NB4 (cell line): ENCODE results near the gene DPP8.
"Not testable (repeated sequence)": the region's sequence is repeated elsewhere in the genome, so short reads cannot be mapped to it uniquely, and the experiment has no call there.

Experiments used
- DNase-seq: peaks from one replicate; pipeline ENCODE4 v3.0.0; 2010; ENCODE audit warnings: low read depth
- H3K4me3 ChIP-seq: one replicate; pipeline ENCODE4 v1.5.1; 2011; ENCODE audit warnings: mild to moderate bottlenecking, low read depth, low read length, moderate library complexity
- CTCF ChIP-seq: IDR thresholded peaks from one replicate; pipeline ENCODE4 v1.5.1; 2012; ENCODE audit warnings: low read depth, low read length
- MYC ChIP-seq: IDR thresholded peaks from 2 replicates; pipeline ENCODE4 v1.6.1; 2011; ENCODE audit warnings: low read depth, low read length
- POLR2A ChIP-seq: IDR thresholded peaks from 2 replicates; pipeline ENCODE4 v1.6.1; 2011; ENCODE audit warnings: mild to moderate bottlenecking; ENCODE audit not compliant: insufficient read length; ENCODE audit errors: extremely low read depth
- TF ChIP-seq, protein P1 (sequence below): IDR thresholded peaks from 2 replicates; pipeline ENCODE4 v1.6.1; 2011; ENCODE audit warnings: low read depth, low read length

DPP8 gene

GRCh38 chr15:65556622-65557021 is 39.1 kb upstream of the DPP8 start:
- no peak for DNase-seq
- TF ChIP-seq, protein P1, sequence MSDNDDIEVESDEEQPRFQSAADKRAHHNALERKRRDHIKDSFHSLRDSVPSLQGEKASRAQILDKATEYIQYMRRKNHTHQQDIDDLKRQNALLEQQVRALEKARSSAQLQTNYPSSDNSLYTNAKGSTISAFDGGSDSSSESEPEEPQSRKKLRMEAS = no peak
- TF ChIP-seq MYC (no peak), CTCF (no peak), POLR2A (no peak)
- no peak overlapping the region for H3K4me3 ChIP-seq

- DNase-seq = no peak
- no peak for TF ChIP-seq CTCF
- TF ChIP-seq, protein P1 = no peak
- TF ChIP-seq MYC = no peak
- TF ChIP-seq POLR2A = no peak
- no peak overlapping the region for H3K4me3 ChIP-seq
Measured at GRCh38 chr15:65553691-65554090, 36.2 kb upstream of the DPP8 start.

DNA sequence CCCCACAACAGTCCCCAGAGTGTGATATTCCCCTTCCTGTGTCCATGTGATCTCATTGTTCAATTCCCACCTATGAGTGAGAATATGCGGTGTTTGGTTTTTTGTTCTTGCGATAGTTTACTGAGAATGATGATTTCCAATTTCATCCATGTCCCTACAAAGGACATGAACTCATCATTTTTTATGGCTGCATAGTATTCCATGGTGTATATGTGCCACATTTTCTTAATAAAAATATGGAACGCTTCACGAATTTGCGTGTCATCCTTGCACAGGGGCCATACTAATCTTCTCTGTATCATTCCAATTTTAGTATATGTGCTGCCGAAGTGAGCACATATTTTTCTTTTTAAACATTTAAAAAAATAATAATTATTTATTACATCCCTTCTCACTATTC is 35.4 kb upstream of the DPP8 start:
- not testable (repeated sequence) for DNase-seq, H3K4me3 ChIP-seq

DNA sequence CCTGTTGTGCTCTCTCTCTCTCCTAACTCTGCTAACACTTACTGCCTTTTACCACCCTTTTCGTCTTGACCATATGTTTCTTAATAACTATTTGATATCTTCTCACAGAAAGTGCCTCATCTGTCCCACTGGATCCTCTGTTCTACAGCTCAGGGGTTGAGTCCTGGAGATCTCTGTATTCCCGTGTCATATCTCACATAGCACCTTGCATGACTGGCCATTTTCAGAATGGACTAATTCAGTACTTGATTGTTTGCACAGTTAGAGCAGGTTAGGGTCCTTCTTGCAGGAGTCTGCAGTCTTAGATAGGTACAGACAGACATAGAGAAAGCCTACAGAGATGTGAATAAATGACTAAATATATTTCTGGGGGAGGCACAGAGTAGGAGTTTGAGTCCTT is 33.7 kb upstream of the DPP8 start:
- no peak for DNase-seq
- TF ChIP-seq, protein P1 = no peak
- TF ChIP-seq MYC = no peak
- no peak for TF ChIP-seq POLR2A
- no peak for TF ChIP-seq CTCF
- H3K4me3 ChIP-seq = no peak overlapping the region

- no peak for DNase-seq
- no peak for TF ChIP-seq POLR2A
- TF ChIP-seq CTCF = no peak
- TF ChIP-seq, protein P1 = no peak
- TF ChIP-seq MYC = no peak
- H3K4me3 ChIP-seq = no peak overlapping the region
Measured at GRCh38 chr15:65550681-65551098, 33.2 kb upstream of the DPP8 start.

GRCh38 chr15:65549288-65549687 is 31.8 kb upstream of the DPP8 start:
- DNase-seq, H3K4me3 ChIP-seq: not testable (repeated sequence)

DNA sequence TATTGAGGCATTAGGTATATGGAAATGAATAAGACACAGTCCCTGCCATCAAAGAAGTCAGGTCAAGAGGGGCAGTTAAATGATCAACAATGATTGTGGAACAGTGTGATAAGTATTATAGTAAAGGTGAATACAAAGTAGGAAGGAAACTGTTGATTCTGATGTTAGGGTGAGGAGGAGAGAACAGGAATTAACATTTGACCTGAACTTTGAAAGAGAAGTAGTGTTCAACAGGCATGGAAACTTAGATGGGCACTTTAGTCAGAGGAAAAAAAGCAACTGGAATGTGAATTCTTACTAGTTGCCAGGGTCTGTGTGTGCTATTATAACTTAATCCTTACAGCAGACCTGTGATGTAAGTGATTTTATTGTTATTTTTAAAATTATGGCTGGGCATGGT is 30.4 kb upstream of the DPP8 start:
- H3K4me3 ChIP-seq = no peak overlapping the region
- no peak for TF ChIP-seq POLR2A
- no peak for TF ChIP-seq CTCF
- TF ChIP-seq, protein P1 = no peak
- no peak for TF ChIP-seq MYC
- DNase-seq = no peak
